Endothelial cell of umbilical vein (primary cell): Measurements from ENCODE around the gene ZNF740. TPM values are rescaled to one million over a fixed set of nuclear protein-coding genes. Genes with fewer than 3 reads are reported as not detected.

Experiments used
- BruUV-seq: library from RNA; stranded (reverse); fragments of 400-500 nt; replicated peaks from 2 replicates; lab custom pipeline; 2021; lab: Mats Ljungman, UMichigan
- CTCF ChIA-PET: fragments of 300-600, 350-600 bp; sonication (Branson Sonifier 250); formaldehyde crosslinking; loops from one replicate; lab custom pipeline; 2021; ENCODE audit warnings: antibody characterized with exemption, inconsistent platforms; lab: Charles Lee
- POLR2A ChIA-PET: fragments of 300-600, 350-600 bp; sonication (Branson Sonifier 250); formaldehyde crosslinking; loops from one replicate; lab custom pipeline; 2021; ENCODE audit warnings: antibody characterized with exemption, inconsistent platforms; lab: Charles Lee
- DNase-seq: peaks from one replicate; pipeline ENCODE4 v3.0.0-alpha.2; 2011; ENCODE audit warnings: low read depth, low spot score
- FAIRE-seq: peaks from 2 replicates; lab custom pipeline; 2011; peaks lifted over from hg19 to GRCh38; lab: Jason Lieb, UNC
- H2AFZ ChIP-seq: 2 replicates; pipeline ENCODE4 v1.6.0; 2012; ENCODE audit warnings: low read depth, low read length, control low read depth, inconsistent platforms
- H3K27ac ChIP-seq: 2 replicates; pipeline ENCODE4 v1.5.1; 2011; ENCODE audit warnings: low read depth, mild to moderate bottlenecking, control low read depth, low read length, moderate library complexity; ENCODE audit not compliant: insufficient read depth
- H3K27me3 ChIP-seq, 2 experiments: 2 replicates each; pipeline versions ENCODE4 v1.6.0 to v1.6.1; 2011; ENCODE audit warnings: low read length in 2 of 2, mixed read lengths in 1 of 2; ENCODE audit not compliant: control insufficient read depth in 2 of 2, insufficient read depth in 2 of 2
- H3K36me3 ChIP-seq, 2 experiments: 2 replicates in 1 of 2; 3 replicates in 1 of 2; pipeline ENCODE4 v1.5.1; 2011; ENCODE audit warnings: low read length in 2 of 2, mild to moderate bottlenecking in 1 of 2, moderate library complexity in 1 of 2; ENCODE audit not compliant: control insufficient read depth in 2 of 2, insufficient read depth in 2 of 2; ENCODE audit errors: extremely low read depth in 1 of 2
- H3K4me1 ChIP-seq: 3 replicates; pipeline ENCODE4 v1.5.1; 2011; ENCODE audit warnings: mild to moderate bottlenecking, low read length; ENCODE audit not compliant: control insufficient read depth, insufficient read depth; ENCODE audit errors: extremely low read depth
- H3K4me2 ChIP-seq: 2 replicates; pipeline ENCODE4 v1.6.1; 2011; ENCODE audit warnings: low read length, control low read depth, mixed read lengths; ENCODE audit not compliant: insufficient read depth
- H3K4me3 ChIP-seq, 3 experiments: fragments of 200-600 bp in 1 of 3; sonication (generic), shearing (Covaris generic) in 1 of 3; replicated peaks in 1 of 3; 2 replicates each; pipeline ENCODE4 v1.5.1; 2011 to 2016; ENCODE audit warnings: control low read depth in 3 of 3, low read length in 3 of 3, mild to moderate bottlenecking in 2 of 3, inconsistent platforms in 1 of 3, low read depth in 1 of 3, moderate library complexity in 1 of 3; ENCODE audit not compliant: insufficient read depth in 1 of 3
- H3K79me2 ChIP-seq: 2 replicates; pipeline ENCODE4 v1.6.0; 2012; ENCODE audit warnings: low read length, inconsistent platforms; ENCODE audit not compliant: control insufficient read depth, insufficient read depth
- H3K9ac ChIP-seq: replicated peaks from 2 replicates; pipeline ENCODE3; 2011; ENCODE audit warnings: low read length, control low read depth; ENCODE audit not compliant: insufficient read depth; ENCODE audit errors: extremely low read depth
- H3K9me1 ChIP-seq: replicated peaks from 3 replicates; pipeline ENCODE4 v1.6.0; 2011; ENCODE audit warnings: mild to moderate bottlenecking, low read length; ENCODE audit not compliant: control insufficient read depth, insufficient read depth; ENCODE audit errors: extremely low read depth
- H3K9me3 ChIP-seq: replicated peaks from 2 replicates; pipeline ENCODE4 v1.5.1; 2012; ENCODE audit warnings: low read length, inconsistent platforms; ENCODE audit not compliant: control insufficient read depth, insufficient read depth
- H4K20me1 ChIP-seq: replicated peaks from 2 replicates; pipeline ENCODE3; 2011; ENCODE audit warnings: mild to moderate bottlenecking, low read length; ENCODE audit not compliant: control insufficient read depth, insufficient read depth; ENCODE audit errors: extremely low read depth
- EZH2 ChIP-seq: IDR thresholded peaks from 2 replicates; pipeline ENCODE4 v1.6.1; 2012; ENCODE audit warnings: borderline replicate concordance, low read depth, mild to moderate bottlenecking, moderate library complexity, low read length, inconsistent platforms; ENCODE audit not compliant: severe bottlenecking
- FOS ChIP-seq: IDR thresholded peaks from 2 replicates; pipeline ENCODE4 v1.6.1; 2011; ENCODE audit warnings: mild to moderate bottlenecking, low read length, moderate library complexity, borderline replicate concordance; ENCODE audit not compliant: insufficient read depth
- GATA2 ChIP-seq: IDR thresholded peaks from 2 replicates; pipeline ENCODE4 v1.7.0; 2011; ENCODE audit warnings: low read depth, mild to moderate bottlenecking, moderate library complexity, mixed read lengths, low read length; ENCODE audit not compliant: insufficient read length, insufficient read depth
- JUN ChIP-seq: IDR thresholded peaks from 2 replicates; pipeline ENCODE4 v1.6.1; 2011; ENCODE audit warnings: borderline replicate concordance, low read depth; ENCODE audit not compliant: insufficient read length, insufficient read depth
- MYC ChIP-seq: IDR thresholded peaks from one replicate; pipeline ENCODE4 v1.6.1; 2011; ENCODE audit warnings: mild to moderate bottlenecking, low read depth, low read length
- POLR2A ChIP-seq: IDR thresholded peaks from 2 replicates; pipeline ENCODE4 v1.6.1; 2012; ENCODE audit warnings: low read depth, mild to moderate bottlenecking, control low read depth, low read length
- POLR2AphosphoS5 ChIP-seq: IDR thresholded peaks from 2 replicates; pipeline ENCODE4 v1.6.1; 2012; ENCODE audit warnings: low read depth, mild to moderate bottlenecking, control low read depth, low read length, moderate library complexity; ENCODE audit not compliant: insufficient read depth
- dilution Hi-C: fragments of 300-500 bp; cut with MboI; formaldehyde crosslinking; loops from one replicate; pipeline ENCODE4 v1.15.0; 2019; ENCODE audit warnings: low sequenced_read_pairs; ENCODE audit not compliant: extremely low pct_ligation_motif_present
- intact Hi-C: fragments of 100-400 bp; cut with micrococcal nuclease; formaldehyde crosslinking; loops from one replicate; pipeline ENCODE4 v1.10.0; 2022
- polyA plus RNA-seq, 4 experiments: library from polyadenylated mRNA; depleted of rRNA in 3 of 4; stranded (reverse) in 3 of 4; unstranded in 1 of 4; fragments of >200 nt; gene quantifications; 2 replicates each; pipeline versions ENCODE4 v1.2.1 to v1.2.3, GENCODE V29; 2011 to 2012; ENCODE audit warnings: missing spikeins in 1 of 4
- total RNA-seq: library from RNA; stranded (reverse); gene quantifications from 2 replicates; pipeline ENCODE4 v1.2.3, GENCODE V29; 2021
- TF ChIP-seq, protein P1 (sequence below), 2 donors: IDR thresholded peaks; 1 replicate in 1 of 2; 2 replicates in 1 of 2; pipeline ENCODE4 v1.5.1; 2011; ENCODE audit warnings: low read length in 2 of 2, mild to moderate bottlenecking in 2 of 2, moderate library complexity in 2 of 2, control low read depth in 1 of 2, inconsistent platforms in 1 of 2, low read depth in 1 of 2; ENCODE audit not compliant: insufficient read depth in 1 of 2; ENCODE audit errors: extremely low read depth in 1 of 2
- TF ChIP-seq, protein P2 (sequence below): IDR thresholded peaks from 2 replicates; pipeline ENCODE4 v1.6.1; 2011; ENCODE audit not compliant: insufficient read depth, insufficient read length

Gene ZNF740
- total and polyA plus RNA-seq, 2 donors (not counting 3 experiments of a cell fraction or from before 2014, with no cell fraction given) = 10.5 to 38.1 TPM

DNA sequence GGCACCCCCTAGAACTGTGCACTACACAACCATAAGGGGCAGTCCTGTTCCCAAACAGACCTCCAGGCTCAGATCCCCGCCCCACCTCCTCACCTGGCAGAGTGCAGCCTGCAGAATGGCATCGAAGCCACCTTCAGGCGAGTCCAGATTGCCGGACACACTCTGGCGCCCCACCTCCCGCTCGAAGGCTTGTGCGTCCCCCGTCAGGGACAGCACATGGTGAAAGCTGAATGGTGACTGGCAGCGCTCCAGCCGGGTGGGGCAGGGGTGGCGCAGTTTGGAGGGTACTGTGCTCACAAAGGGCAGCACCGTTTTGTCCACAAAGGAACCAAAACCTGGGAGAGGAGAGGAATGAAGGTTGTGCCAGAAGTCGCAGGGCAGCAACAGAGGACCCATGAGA lies 16.0 kb downstream of the ZNF740 start:
- no peaks in the 10 kb centered on the region for H4K20me1 ChIP-seq
- H3K9me3 ChIP-seq = no peaks in the 10 kb centered on the region
- H3K9ac ChIP-seq = no peak overlapping the region
- CTCF ChIA-PET = interaction anchor here (1.6 to 6.7 kb wide), 9 partner anchors 8 to 159 kb away, joined by 3 to 249 read pairs (median 32); partner anchors contain the start of genes CSAD and ZNF740
- no peaks in the 10 kb centered on the region for H3K36me3 ChIP-seq
- no peaks in the 10 kb centered on the region for H3K9me1 ChIP-seq
- BruUV-seq = no TSS peak
- POLR2A ChIA-PET = no interaction called here
- H3K4me2 ChIP-seq = no peak overlapping the region
- dilution Hi-C loops (no loop called here), intact Hi-C loops (no loop called here)
- no peak for DNase-seq
- FAIRE-seq = no peak
- H3K4me3 ChIP-seq = no peak overlapping the region
- H3K27me3 ChIP-seq = peaks cover 0 to 2% of the 10 kb centered on the region in 2 experiments
- TF ChIP-seq, protein P1, sequence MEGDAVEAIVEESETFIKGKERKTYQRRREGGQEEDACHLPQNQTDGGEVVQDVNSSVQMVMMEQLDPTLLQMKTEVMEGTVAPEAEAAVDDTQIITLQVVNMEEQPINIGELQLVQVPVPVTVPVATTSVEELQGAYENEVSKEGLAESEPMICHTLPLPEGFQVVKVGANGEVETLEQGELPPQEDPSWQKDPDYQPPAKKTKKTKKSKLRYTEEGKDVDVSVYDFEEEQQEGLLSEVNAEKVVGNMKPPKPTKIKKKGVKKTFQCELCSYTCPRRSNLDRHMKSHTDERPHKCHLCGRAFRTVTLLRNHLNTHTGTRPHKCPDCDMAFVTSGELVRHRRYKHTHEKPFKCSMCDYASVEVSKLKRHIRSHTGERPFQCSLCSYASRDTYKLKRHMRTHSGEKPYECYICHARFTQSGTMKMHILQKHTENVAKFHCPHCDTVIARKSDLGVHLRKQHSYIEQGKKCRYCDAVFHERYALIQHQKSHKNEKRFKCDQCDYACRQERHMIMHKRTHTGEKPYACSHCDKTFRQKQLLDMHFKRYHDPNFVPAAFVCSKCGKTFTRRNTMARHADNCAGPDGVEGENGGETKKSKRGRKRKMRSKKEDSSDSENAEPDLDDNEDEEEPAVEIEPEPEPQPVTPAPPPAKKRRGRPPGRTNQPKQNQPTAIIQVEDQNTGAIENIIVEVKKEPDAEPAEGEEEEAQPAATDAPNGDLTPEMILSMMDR (IDR thresholded peaks at IDR 0.05; ENCODE audit: extremely low read depth in 1 of 2, insufficient read depth in 1 of 2, low read depth in 1 of 2, low read length in 2 of 2) = no peak
- TF ChIP-seq, protein P2, sequence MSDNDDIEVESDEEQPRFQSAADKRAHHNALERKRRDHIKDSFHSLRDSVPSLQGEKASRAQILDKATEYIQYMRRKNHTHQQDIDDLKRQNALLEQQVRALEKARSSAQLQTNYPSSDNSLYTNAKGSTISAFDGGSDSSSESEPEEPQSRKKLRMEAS = no peak
- TF ChIP-seq GATA2 = no peak
- TF ChIP-seq JUN = no peak
- no peak for TF ChIP-seq POLR2A
- TF ChIP-seq POLR2AphosphoS5 = no peak
- no peak for TF ChIP-seq EZH2
- no peak for TF ChIP-seq FOS
- TF ChIP-seq MYC = no peak
- peaks cover 6% of the 10 kb centered on the region for H3K4me1 ChIP-seq
- no peaks in the 10 kb centered on the region for H3K79me2 ChIP-seq
- H3K27ac ChIP-seq = no peak overlapping the region
- H2AFZ ChIP-seq = no peak overlapping the region
